SIG-M5 treated with dmso at 0.1 percent for 504 hours (cell line): ENCODE data around the gene POU6F1.

Source experiments
- DNase-seq: peaks from one replicate; lab custom pipeline; 2025; ENCODE audit not compliant: unreplicated experiment; lab: John Stamatoyannopoulos, UW

Gene POU6F1

GRCh38 chr12:51197736-51198567, 19.9 kb downstream of the POU6F1 start:
- no peak for DNase-seq

GRCh38 chr12:51196547-51196946, 21.3 kb downstream of the POU6F1 start:
- no peak for DNase-seq

- DNase-seq: no peak
Measured at GRCh38 chr12:51195841-51196240, 22.0 kb downstream of the POU6F1 start.

DNA sequence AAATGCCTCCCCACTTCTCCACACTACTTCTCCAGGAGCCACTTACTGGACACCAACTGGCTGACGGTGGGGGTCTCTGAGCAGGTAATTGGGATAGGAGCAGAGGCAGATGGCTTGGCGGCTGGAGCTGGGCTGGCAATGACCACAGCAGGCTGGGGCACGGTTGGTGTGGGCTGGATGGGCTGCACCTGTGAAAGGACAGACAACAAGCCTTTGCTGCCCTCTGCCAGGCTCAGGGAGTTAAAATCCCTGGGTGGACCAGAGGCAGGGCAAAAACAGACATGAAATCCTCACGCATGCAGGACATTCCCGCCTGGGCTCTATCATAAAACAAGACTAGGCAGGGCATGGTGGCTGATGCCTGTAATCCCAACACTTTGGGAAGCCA, 25.6 kb downstream of the POU6F1 start:
- no peak for DNase-seq

DNA sequence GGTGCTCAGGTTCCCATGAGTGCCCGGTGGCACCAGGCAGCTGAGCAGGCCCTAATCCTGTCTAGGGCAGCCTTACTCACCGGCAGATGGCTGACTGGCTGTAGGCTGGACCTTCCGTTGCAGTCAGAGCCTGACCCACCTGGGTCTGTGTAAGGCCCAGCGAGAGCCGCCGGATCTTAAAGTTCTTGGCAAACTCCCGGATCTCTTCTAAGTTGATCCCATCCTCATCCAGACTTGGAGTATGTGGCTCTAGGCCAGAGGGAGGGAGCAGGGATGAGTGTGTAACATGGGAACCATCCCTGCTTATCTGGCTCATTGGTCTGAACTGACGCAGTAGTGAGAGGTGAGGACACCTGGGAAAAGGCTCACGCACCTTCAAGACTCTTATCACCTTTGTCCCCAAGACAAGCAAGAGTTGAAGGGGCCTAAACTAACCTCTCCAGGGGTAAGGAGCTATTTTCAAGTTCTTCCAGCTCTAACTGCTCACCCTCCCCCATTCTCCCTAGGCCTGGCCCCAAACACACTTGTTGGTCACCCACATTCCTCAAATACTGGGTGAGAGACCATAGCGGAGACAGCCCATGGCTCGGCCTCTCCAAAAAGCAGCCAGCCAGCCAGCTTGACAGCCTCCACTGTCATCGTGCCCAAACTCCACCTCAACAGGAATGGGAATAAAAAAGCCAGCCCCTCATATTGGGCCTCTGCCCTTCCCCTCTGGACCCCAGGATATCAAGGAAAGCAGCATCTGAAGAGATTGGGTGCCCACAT, 26.2 kb downstream of the POU6F1 start:
- no peak for DNase-seq

DNA sequence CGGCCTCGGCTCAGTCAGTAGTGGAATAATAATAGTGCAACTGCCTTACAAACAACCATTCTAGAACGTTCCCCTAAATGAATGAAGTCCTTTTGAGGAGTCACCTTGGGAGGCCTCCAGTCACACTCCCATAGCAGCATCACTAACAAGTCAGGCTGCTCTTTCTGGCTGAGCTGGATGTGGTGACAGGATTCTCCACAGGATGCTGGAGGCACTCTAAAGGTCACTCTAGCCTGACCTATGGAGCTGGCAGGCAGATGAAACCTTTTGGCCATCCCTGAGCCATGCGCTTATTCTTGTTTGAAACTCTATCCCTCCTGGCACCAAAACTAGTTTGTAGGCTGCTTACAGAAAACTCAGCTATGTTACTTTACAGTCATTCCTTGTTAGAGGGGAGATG, 27.0 kb downstream of the POU6F1 start:
- DNase-seq: no peak

DNA sequence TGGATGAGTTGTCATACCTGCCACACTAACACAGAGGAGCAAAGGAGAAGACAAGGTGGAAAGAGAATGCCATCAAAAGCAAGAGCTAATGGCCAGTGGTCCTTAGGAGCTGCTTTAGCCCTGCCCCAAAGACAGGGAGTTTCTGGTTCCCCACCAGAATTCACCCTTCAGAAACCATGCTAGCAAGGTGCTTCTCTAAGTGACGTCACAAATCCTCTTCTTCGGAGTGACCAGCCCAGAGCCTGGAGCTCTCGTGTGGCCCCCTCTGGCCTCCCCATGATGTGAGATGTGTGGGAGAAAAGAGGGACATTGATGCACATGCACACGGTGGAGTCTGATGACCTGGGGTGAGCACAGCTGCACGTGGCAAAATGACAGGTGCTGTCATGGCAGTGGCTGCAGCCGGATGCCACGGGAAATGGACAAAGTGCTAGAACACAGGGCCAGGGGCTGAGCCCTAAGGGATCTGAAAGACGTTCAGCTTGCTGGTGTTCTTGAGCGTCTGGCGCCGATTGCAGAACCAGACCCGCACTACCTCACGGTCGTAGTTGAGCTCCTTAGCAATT, 28.0 kb downstream of the POU6F1 start:
- DNase-seq: no peak

DNA sequence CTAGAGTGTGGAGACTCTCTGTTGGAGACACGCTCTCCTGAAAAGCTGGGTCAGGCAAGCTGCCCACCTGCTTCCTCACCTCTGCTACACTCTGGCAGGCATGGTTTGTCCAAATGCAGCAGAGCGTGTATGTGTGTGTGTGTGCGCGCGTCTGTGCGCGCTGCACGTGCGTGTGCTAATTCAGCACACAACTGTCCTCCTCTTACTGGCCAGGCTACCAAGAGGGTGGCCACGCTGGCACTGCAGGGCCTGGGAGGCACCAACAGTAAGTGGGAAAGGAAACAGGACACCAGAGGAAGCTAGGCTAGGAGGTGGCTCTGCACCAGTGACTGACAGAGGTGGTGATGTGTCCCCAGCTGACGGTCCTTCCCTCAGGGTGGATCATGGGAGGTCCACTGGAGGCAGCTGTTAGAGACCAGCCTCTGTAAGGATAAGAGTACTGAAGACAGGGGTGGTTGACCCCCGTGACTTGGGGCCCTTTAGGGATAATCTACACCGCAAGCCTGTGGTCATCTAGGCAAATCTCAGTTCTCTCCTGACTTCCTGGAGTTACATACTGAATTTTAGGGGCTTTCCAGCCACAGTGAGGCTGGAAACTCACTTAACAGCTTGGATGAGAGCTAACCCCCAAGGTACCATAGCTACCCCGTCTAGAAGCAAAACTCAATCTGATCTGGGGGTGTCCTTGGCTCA, 29.4 kb downstream of the POU6F1 start:
- no peak for DNase-seq

DNA sequence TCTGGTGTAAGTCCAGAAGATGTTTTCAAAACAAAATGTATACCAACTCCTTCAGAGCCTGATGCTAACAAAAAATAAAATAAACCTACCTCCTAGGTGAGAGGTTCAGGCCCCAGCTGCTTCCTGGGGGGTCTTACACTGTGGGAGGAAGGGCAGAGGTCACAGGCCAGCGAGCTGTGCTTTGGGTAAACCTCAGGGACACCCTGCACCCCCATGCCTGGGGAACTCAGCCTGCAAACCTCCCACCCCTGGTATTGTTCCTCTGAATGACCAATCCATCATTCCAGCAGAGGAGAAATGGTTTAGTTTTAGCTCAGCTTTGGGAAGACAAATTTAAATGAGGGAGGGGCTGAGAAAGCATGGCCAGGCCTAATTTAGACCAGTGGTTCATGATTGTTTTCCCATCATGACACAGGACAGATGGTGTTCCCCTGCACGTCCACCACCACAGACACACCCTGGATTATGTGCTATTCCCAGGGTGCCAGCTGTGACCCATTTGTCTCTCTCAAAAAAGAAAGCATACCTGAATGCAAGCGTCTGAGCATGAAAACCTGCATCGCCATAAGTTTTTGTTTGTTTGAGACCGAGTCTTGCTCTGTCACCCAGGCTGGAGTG, 30.4 kb downstream of the POU6F1 start:
- DNase-seq: no peak

DNA sequence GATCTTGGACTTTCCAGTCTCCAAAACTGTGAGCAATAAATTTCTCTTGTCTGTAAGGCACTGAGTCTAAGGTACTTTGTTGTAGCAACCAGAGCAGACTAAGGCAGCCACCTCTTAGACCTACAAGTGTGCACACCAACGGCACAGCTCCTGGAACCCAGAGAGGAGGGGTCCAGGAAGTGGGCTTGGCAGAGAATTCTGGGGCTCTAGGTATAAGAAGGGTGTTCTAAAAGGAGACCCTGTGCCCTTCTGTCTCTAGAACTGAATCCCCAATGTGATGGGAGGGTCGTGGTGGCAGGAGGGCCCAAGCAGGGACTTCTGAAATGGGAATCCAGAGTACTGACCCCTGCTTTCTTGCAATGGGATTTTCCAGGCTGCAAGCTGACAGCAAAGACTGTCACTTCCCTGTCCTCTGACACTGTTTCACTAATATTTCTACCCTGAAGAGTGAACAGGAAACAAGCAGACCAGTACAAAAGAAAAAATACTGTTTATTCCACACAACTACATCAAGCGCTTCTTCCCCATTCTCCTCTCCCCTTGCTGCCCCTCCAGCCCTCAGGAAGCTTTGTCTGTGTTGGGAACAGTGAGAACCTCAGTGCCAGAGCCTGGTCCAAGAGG, 31.3 kb downstream of the POU6F1 start:
- DNase-seq: no peak

GRCh38 chr12:51185171-51185717, 32.6 kb downstream of the POU6F1 start:
- DNase-seq: no peak

DNA sequence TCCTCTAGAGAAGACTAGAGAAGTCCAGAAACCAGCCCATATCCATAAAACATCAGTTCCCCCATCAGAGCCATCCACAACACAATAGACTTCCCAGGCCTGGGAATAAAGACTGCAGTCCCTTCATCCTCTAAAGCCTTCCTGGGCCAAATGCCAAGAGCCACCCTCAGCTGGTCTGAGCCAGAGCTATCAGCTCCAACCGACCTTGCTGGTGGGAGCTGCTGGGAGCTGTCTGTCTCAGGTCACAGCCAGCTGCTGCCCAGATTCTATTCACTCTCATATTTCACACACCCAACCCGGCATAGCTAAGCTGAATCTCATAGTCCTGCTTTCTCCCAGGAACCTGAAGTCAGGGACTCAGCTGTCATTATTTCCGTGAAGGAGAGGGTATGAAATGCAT, 34.0 kb downstream of the POU6F1 start:
- DNase-seq: no peak

- no peak for DNase-seq
Measured at GRCh38 chr12:51183349-51183748, 34.5 kb downstream of the POU6F1 start.

DNA sequence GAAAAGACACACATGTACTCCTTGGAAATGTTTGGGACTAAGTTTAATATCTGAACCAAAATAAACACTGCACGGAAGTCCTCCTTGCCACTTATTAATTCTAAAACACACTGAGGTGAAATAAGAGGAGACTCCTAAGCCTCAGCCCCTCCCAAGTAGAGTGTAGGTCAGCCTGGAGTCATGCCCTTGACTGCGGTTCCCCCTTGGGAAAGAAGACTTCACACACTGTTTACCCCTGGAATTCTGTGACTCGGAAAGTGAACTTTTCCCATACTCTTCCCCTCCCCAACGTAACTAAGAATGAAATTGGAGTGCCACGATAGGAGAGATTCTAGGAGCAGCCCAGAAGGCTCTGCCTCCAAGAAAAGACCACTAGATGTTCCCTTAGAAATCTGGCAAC, 36.3 kb downstream of the POU6F1 start:
- DNase-seq: no peak

DNA sequence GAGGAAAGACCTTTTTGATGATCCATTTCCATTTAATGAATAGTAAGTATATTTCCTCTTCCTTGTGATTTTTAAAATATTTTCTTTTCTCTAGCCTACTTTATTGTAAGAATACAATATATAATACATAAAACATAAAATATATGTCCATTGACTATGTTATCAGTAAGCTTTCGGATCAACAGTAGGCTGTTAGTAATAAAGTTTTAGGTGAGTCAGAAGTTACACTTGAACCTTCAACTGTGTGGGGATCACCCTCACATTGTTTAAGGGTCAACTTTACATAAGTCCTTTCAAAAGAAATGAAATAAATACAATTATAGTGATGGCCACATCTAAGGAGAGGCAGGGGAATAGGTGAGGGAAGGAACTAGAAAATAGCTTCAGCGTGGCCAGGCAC, 40.0 kb downstream of the POU6F1 start:
- no peak for DNase-seq

DNA sequence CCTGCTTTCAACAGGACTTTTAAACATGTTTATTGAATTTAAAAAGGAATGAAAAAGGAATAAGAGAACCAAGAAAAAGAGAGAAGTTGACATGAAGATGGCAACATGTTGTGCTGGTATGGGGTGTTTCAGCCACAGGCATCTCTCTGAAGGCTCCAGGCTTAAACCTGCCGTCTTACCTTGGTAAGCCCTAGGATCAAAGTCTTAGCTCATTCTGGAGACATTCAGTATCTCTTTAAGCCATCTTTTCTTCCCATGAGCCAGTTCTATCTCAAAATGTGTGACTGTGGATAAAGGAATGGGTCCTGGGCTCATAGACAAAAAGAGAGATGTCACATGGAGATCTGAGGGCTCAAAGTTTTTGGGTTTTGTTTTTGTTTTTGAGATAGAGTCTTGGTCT, 43.4 kb downstream of the POU6F1 start:
- no peak for DNase-seq

- peak; percentile 93 for DNase-seq
Measured at GRCh38 chr12:51172515-51173431, 45.1 kb downstream of the POU6F1 start, which contains the start of gene TFCP2. TFCP2 (minus strand) TSS chr12:51173135; CDS start chr12:51172422, 713 bp downstream.

DNA sequence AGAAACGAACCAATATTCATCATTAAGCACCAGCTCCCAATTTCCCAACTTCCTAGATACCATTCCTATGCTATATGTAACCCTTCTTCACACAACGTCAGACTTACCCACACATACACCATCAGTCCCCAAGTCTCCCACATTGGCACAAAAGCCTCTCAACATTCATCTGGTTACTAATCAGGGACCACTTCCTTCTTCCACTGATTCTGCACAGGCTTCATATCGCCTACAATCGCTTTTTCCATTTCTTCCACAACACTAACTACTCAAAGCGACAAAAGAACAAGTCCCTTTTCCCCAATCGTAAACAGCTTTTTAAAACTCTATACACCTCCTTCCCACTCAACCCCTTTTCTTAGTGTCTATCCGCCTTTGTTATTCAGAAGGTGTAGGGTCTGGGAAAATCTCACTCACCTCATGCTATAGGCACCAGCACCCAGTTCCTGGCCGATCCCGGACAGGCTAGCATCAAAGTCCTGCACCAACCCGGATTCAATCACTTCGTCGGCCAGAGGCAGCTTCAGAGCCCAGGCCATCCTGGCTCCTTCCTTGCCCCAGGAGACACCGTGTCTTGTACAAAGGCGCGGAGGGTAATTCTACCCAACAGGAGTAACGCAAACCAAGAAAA, 45.9 kb downstream of the POU6F1 start:
- peak; percentile 59 for DNase-seq

DNA sequence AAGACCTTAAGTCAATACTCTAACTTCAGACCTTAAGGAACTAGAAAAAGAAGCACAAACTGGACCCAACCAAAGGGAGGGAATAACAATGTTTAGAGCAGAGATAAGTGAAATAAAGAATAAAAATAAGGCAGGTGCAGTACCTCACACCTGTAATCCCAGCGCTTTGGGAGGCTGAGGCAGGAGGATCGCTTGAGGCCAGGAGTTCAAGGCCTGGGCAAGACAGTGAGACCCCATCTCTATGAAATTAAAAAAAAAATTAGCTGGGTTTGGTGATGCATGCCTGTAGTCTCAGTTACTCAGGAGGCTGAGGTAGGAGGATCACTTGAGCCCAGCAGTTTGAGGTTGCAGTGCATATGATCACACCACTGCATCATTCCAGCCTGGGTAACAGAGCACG, 54.1 kb downstream of the POU6F1 start:
- DNase-seq: no peak
